HPDE6-E6E7 (cell line): ENCODE data around the gene CXCL12.

ENCODE experiments used
- DNase-seq: peaks from one replicate; pipeline ENCODE4 v3.0.0; 2011; ENCODE audit warnings: missing footprints; ENCODE audit errors: extremely low spot score

CXCL12 gene

DNA sequence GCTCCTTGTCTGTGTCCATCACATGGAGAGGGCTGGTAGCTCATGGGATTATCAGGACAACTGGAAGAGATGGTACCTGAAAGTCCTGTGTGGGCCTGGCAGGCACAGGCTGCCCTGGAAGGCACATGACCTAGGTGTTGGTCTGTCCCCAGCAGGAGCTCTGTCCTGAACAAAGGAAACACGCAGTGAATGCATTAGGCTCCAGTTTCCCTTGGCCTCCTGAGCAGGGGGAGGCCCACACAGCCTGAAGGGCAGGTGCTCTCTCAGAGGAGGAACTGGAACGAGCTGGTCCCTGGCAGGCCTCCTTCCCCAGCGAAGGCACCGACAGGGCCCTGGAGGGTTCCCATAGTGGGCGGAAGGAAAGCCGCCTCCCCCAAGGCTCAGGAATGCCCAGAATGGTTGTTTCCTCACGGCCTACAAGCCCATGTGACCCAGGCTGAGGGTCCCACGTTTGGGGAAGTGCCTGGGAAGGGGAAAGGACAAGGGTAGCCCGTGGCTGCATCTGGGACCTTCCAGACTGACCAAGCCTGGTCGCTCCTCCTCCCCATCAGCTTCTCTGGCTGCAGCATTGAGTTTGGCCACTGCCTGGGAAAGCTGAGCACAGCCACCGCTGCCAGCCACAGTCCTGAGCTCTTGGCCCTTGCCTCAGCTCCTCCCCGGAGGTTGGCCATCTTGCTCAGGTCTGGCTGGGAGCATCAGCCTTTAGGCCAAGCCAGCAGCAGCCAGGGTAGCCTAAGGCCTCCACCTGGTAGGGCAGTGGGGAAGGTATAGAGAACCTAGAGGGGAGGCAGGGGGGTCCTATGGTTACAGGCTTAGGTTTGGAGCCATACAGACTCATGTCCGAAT lies 21.8 kb downstream of the CXCL12 start:
- no peak for DNase-seq

GRCh38 chr10:44361109-44361508 lies 23.8 kb downstream of the CXCL12 start:
- DNase-seq, result no peak

GRCh38 chr10:44358080-44358771 lies 26.7 kb downstream of the CXCL12 start:
- DNase-seq, result no peak

DNA sequence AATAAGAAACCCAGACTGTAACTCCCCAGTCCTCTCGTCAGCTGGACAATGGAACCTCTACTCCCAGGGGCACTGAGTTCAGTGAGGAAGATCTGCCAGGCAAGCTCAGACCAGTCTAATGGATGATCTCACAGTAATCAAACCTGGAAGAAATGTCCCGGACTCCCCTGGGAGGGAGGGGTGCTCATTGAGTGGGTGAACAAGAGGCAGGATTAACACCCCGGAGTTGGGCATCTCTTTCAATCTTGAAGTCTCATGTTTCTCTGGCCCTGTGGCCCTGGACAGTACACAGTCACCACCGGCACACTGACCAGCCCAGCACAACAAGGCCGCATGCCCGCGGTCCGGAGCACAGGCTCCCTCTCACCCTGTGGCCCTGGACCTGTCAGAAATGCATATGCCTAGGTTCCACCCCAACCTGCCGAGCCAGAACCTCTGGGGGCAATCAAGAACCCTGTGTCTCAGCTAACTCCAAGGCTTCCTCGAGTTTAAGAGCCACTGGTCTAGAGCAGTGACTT lies 27.8 kb downstream of the CXCL12 start:
- DNase-seq, result no peak

DNA sequence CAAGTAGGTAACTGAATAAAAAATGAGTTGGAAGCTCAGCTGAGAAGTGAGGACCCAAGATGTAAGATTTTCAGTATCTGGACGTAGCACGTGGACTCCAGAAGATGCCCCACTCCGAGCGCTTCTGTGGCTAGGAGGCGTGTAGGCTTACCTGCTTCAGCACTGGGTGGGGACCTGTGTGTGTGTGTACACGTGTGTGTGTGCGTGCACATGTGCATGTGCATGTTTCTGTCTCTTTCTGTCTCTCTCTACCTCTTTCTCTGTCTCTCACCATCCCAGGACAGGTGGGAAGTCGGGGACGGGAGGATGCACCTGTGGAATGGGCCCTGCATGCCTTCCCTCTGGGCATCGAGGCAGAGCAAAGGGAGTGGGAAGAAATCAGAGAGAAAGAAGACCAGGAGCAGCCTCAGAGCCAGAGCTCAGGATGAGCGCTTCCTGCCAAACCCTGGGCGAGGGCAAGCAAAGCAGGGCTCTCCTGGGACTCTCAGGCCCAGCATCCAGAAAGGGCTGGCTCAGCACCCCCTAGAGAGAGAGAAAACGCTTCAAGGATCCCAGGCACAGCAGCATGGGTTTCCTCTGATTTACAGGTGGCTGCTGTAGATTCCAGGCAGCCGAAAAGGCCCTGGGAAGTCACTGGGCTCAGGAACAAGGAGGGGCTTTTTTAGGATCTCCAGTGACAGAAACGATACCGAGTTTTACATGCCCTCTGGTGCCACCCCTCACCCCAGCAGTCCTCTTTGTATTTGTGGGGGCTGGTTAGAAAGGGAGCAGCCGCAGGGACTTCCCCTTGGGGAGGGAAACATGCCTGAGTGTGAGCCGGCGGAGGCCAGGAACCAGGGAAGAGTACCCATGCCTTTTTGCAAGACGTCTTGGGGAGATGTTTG lies 28.5 kb downstream of the CXCL12 start:
- DNase-seq, result no peak

GRCh38 chr10:44355630-44356029 lies 29.3 kb downstream of the CXCL12 start:
- no peak for DNase-seq

GRCh38 chr10:44354771-44355170 lies 30.1 kb downstream of the CXCL12 start:
- no peak for DNase-seq

- DNase-seq, result no peak
Observed at GRCh38 chr10:44353721-44354120, 31.2 kb downstream of the CXCL12 start.

GRCh38 chr10:44353128-44353390 lies 31.8 kb downstream of the CXCL12 start:
- no peak for DNase-seq

DNA sequence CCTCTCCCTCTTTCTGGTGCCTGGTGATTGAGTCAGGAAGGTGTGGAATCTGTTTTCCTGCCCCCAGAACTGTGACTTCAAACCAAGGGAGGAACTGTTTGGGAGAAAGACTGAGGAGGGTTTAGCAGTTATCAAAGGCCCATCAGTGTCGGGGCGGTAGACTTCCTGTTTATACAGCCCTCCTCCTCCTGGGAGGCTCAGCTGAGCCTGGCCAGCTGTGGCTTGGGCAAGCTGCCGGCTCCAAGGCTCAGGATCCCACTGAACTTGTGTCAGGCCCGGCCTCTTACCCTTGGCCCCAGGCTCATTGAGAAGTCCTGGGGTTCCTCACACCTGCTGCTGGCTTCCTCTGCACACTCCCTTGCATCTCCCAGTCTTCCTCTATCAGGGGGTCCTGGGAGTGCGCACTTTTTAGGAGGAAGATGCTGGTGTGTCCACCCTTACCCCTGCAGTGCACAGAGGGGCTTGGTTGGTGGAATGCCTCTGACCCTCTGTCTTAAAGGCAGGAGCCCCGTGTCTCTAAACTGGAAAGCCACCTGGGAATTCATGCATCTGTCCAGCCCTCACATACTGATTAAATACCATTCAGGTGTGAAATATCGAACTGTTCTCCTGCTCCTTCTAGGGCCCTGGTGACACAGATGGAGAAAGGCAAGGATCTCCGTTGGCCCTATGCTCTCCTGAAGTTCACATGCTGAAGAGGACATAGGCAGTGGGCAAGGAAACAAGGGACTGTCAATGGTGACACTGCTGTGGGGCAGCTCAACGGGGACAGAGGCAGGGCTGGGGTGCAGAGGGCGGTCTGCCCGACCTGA lies 32.4 kb downstream of the CXCL12 start:
- DNase-seq, result no peak

- DNase-seq, result no peak
Observed at GRCh38 chr10:44348496-44348895, 36.4 kb downstream of the CXCL12 start.

DNA sequence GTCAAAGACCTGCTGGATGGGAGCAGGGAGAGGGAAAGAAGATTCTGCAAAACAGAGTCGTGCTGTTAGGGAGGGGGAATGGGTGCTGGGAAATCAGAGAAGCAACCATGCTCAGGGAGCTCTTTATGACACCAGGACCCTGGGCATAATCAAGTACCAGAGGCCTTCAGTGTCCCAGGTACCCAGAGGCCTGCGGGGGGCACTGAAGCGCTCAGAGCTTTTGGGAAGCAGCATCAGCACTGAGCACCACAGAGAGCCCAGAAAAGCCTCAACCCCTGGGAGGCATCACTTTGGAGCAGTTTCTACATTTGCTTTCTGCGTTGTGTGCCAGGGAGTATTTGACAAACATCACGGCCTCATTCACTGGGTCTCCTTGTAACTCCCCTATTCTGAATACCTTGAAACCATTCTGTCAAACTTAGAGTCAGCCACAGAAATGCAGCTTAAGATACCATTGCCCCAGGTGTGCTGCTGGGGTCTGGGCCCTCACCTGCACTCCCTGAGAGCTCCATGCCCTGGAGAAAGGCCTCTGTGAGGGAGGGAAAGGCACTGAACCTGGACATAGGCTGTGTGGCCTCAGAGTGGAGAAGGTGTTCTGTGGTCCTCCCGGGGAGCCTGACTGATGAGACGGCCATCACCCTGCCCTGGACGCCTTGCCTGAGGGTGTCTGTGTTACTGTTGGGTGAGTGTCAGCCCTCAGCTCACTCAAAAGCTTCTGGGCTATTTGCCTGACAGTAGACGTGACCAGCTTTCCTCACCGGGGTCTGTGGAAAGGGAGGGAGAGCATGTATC lies 37.1 kb downstream of the CXCL12 start:
- DNase-seq, result no peak

- DNase-seq, result no peak
Observed at GRCh38 chr10:44344727-44345126, 40.2 kb downstream of the CXCL12 start.

DNA sequence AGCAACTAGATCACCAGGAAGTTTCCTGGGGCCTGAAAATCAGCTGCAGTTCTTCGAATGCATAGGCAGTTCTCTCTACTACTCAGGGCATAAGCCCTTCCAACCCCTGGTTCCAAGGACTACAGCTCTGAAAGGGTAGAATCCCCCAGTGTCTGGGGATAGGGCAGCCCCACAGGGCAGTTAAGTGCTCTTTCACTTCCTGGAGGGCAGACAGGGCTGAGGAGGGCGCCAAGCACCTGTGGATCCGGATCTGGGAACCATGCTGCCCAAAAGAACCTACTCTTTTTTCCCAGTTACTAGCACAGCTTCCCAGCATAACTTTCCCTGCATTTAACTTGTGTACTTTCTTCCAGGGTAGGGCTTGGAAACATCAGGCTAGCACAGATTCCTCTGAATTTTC lies 41.1 kb downstream of the CXCL12 start:
- no peak for DNase-seq

DNA sequence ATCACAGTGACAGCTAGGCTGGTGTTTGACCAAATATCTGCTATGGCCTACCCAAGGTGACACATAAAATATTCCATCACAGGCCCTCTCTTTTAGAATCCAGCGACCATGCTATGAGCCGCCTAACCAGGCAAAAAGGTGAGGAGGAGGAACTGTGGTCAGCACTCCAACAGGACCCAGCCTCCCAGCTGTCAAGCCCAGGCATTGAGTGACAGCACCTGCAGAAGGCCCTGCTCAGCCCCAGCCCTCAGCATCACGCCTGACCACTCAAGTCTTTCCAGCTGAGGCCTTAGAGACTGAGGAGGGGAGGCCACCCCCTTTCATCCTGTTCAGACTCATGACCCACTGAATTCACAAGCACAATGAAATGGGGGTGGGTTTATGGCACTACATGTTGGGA lies 43.0 kb downstream of the CXCL12 start:
- DNase-seq, result no peak

DNA sequence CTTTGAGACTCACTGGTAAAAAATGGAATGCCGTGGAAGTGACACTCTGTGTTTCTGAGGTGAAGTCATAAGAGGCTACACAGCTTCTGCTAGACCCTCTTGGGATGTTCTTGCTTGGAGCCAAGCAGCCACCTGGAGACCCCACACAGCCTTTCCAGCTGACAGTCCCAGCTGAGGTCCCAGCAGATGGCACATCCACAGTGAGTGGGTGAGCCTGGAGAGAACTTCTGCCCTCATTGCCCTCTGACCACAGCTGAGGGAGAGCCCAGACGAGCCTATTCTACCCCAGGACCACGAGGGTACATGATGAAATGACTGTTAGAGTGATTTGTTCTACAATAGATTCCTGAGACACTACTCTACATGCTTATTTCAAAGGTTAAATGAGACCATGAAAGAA lies 44.3 kb downstream of the CXCL12 start:
- DNase-seq, result no peak

DNA sequence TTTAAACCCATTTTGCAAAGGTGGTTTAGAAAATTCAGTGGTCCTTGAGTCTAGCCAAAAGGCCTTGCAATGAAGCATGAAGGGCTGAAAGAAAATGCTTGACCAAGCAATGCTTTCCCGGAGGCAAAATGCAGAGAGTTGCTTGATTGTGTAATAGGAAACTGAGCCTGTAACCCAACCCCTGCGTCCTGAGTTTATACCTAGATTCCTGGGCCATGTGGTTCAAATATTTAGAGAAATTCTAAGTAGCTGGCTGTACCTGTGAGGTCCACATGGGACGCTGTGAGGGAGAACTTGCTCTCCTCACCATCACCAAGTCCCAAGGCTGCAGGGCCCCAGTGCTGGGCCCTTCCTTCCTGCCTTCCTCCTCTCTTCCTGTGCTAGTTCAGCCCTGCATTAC lies 45.7 kb downstream of the CXCL12 start:
- DNase-seq, result no peak

DNA sequence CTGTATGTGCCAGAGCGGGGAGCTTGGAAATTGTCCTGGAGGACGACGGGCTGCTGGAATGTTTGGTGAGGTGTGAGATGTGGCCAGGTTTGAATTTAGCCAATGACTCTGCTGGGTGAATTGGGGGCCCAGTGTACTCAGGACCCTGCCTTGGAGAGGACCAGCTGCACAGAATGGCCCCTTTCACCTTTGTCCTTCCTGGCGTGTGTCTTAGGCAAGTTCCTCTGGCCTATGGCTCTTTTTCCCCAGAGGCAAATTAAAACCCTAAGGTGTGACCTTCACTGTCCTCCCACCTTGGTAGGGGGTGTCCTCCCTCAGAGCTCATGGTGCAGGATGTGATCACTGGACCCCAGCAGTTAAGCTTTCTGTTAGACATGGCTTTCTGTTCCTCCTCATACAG lies 47.8 kb downstream of the CXCL12 start:
- no peak for DNase-seq

DNA sequence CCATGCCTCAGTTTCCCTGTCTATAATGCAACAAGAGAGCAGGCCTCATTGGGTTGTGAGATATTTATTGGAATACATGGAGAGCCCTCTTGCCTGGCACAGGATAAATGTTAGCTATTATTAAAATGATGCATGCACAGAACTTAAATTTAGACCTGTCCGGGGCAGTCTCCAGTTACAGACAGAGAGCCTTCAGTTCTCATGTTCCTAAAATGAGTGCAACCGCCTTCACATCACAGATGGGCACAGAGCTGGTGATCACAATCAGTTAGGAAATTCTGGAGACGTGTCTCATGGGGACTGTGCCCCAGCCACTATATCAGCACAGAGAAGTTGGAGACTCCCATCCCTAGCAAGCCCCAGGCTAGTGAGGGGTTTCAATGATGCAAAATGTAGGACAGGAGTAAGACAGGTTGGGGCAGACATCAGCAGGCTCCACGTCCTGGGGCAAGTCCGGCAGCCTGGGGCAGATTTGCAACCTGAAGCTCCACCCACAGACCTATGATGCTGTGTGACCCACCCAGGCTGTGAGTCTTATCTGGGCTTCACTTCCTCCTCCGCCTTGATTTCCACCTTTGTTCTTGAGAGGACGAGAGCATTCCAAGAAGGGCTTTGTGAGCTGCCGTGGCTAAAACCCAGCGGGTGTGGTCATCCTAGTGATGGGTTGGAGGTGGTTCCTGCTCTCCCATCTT lies 49.4 kb downstream of the CXCL12 start:
- DNase-seq, result no peak

DNA sequence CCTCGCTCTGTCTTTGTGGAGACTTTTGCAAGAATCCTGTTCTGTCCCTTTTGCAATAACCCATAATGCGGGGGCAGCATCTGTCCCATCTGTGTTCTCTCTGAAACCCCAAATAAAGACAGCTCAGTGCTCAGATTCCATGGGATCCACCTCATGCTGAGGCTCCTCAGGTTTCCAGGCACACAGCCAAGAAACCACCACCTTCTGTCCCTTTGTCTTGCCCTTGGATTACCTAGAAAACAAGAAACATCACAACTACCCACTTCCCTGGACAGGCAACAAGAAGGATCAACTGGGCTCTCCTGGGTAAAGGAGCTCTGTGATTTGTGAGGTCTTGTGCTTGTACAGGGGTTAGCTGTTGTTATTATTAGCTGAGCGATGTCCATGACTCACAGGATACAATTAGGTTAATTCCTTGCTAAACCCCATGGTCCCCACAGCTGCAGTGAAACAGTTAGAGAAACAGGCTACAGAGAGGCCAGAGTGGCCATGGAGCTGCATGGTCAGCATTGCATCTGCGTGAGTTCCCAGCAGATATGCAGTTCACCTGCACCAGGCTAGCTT lies 50.2 kb downstream of the CXCL12 start:
- DNase-seq, result no peak
